Stimulated activated CD4-positive, alpha-beta T cell treated with anti-CD3 and anti-CD28 coated beads, TNF-alpha, amount 100 ng/mL, for 4 hours (primary cell): ENCODE measurements around the gene POT1.

Experiments used
- DNase-seq, 3 experiments: peaks; one replicate each; pipeline ENCODE4 v3.0.0-alpha.2; 2020; ENCODE audit warnings: low read depth in 3 of 3

Gene POT1

DNA sequence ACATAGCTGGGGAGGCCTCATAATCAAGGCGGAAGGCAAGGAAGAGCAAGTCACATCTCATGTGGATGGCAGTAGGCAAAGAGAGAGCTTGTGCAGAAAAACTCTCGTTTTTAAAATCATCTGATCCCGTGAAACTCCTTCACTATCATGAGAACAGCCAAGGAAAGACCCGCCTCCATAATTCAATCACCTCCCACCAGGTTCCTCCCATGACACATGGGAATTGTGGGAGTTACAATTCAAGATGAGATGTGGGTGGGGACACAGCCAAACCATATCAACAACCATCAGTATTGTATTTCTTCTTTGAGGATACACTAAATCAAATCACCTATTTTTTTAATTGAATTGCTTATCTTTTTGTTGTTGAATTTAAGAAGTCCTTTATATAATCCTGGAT, 16.7 kb downstream of the POT1 start:
- no peak for DNase-seq

DNA sequence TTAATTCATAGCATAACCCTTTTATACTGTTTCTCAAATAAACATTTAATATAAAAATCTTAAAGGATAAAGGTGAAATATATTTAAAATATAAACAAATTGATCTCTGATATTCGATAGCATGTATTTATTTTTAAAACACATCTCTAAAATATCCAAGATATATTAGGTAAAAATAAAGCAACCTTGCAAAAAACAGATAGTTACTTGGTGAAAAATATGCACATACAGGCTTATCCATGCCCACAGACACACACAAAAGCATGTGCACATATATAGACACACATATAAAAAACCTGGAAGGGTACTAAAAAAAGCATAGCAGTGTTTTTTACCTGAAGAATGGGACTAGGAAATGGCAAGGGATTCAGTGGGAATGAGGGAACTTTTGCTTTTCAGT, 19.8 kb downstream of the POT1 start:
- DNase-seq, result no peak

DNA sequence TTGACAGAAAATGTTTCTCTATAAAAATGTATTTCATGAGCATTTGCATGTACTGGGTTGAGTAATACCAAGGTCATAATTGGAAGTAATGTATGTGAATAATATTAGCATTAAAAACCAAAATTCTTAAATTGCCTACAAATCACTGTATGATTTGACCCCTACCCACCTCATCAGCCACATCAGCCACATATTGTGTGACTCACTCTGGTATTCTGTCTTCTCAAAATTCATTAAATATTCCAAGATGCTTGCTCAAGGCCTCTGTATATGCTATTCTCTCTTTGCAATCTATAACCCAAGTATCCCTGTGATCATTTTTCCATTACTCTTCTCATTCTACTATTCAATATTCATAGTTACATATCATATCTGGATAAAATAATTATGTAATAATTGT, 21.4 kb downstream of the POT1 start:
- DNase-seq, result no peak

DNA sequence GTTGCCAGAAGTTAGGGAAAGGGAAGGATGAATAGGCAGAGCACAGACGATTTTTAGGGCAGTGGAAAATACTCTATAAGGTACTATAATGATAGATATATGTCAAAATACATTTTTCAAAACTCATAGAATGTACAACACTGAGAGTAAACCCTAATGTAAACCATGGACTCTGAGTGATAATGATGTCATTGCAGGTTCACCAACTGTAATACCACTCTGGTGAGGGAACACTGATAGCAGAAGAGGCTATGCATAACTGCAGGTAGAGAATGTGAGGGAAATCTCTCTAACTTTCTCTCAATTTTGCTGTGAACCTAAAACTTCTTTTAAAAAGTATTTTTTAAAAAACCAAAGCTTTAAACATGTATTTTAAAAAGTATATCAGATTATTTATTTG, 22.1 kb downstream of the POT1 start:
- DNase-seq, result no peak

DNA sequence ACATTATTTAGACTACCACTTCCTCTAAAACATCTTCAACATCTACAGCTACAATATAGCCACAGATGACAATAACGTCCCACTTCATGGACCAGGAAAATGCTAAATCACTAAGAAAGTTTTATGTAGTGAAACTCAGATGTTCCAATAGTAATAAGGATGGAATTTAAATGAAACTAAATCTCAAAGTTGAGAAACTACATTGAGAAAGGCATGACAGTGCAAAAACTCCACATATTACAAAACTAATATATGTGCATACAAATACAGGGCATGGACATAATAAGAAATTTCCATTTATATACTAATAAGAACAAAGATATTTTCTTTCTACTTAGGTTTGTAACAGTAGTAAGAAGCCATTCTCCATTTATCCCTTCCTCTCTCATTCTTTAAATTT, 31.1 kb downstream of the POT1 start:
- DNase-seq, result no peak

DNA sequence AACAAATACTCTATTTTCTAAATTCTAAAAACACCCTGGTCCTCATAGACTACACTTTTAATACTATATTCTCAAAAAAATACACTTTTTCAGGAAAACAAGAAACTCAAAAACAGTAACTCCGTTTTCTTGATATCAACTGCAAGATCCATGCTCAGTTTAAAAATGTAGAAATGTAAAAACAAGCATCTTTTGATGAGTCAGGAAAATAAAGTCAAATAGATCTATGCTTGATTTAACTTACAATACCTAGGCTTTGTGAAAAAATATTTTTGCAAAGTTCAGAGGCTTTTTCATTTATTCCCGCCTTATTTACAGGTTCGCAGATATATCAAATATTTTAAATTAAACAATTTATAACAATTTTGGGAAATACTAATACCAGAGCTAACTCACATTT, 33.6 kb downstream of the POT1 start:
- no peak for DNase-seq

DNA sequence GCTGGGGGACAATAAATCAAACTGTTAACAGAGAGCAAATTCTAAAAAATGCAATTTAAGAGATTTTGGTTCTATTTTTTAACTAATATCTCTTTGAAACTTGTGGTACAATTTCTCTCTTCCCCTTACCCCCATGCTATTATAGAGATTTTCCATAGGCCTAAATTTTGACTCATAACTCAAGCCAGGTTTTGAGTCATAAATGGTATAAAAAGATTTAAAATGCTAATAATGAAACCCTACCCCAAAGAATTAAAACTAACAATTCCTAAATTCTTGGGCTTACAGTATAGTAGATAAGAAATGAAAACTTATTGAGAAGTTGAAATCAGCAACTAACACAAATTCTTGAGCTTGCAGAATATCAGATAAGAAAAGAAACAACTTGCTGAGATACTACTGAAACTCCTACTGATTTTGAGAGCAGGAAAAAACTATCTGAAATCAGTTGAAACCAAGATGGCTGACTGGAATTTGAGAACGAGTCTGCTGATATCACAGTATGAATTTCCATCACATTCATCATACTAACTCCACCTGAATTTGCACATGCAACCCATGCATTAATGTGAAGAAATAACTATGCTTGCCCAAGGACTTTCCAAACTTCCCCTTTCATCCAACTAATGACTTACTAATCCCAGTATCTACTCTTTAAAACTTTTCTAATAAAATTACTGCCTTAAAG, 36.3 kb downstream of the POT1 start:
- no peak for DNase-seq

DNA sequence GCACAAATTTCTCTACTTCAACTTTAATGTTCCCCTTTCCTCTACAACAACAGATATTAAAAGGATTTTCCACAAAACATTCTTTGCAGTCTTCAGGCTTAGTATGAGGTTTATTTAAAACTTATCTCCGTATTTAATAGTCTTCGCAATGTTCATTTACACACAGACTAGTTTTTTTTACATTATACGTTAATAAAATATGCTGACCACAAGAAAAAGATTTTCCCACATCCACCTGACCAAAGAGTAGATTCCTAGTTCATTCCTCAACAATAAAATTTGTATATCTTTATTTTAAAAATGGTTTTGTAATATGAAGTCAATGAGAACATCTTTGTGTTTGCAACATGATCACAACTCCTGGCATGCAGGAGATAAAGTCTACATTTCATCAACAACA, 42.4 kb downstream of the POT1 start:
- DNase-seq, result no peak

DNA sequence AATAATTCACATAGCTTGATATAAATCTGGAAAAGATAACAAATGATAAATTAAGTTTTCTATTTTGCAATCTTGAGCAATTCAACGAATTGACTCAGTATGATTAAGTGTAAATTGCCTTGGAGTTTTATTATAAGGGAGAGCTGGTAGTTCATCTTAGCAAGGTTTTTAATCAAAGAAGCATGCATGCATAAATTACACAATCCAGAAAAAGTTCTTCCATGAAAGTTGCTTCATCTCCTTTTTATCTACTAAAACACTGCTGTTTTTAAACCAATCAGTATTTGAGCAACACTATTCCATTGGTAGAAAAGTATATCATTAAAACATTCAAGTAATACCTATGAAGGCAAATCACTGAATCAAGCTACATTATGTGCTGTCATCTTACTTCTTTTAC, 47.6 kb downstream of the POT1 start:
- DNase-seq, result no peak

DNA sequence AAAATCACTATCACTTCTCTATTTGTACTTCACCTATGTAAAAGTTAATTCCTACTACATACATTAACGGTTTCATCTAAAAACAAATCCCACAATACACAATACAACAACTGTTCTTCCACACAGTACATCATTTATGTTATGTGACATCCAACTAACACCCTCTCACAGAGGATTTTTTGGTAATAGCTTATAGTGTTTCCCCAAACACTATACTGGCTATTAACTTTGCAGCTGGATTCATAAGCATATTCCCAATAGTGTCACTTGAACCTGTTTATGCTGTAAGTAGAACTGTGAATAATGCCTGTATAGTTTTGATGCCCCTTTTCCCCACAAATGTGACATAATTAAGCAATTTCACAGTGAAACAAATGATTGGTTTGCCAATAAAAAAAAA, 49.9 kb downstream of the POT1 start:
- no peak for DNase-seq

DNA sequence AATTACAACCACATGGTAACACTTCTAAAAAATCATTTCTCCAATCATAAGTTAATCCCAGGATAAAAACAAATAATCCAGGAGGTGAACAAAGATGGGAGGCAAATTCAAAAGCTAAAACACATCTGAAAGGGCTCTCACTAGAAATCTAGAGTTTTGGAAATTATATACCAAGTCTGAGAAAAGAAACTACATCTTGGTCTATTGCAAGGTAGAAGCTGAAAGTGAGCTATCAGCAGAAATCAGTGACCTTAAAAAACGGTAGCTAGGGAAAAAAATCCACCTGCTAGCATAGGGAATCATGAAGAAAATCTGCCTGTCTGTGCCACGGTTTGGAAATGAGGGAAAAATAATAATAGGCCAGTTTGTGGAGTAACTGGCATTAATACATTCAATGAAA, 50.5 kb downstream of the POT1 start:
- DNase-seq, result no peak

DNA sequence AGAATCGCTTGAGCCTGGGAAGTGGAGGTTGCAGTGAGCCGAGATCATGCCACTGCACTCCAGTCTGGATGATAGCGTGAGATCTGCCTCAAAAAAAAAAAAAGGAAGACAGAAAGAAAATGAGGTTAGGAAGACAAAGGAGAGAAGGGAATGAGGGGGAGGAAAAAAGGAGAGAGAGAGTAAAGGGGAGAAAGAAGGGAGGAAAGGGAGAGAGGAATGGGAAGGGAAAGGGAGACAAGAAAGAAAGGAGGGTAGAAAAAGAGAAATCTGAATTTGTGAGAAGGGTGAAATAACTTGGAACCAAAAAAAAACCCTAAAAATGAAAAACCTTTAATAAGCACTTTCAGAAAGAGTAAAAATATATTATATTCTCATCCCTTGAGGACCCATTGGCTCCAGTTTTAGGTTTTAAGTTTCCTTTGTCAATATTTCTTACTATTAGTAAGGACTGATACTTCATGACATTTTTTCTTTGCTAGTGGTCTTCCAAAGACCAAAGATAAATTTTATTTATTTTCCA, 54.9 kb downstream of the POT1 start:
- DNase-seq, result no peak

DNA sequence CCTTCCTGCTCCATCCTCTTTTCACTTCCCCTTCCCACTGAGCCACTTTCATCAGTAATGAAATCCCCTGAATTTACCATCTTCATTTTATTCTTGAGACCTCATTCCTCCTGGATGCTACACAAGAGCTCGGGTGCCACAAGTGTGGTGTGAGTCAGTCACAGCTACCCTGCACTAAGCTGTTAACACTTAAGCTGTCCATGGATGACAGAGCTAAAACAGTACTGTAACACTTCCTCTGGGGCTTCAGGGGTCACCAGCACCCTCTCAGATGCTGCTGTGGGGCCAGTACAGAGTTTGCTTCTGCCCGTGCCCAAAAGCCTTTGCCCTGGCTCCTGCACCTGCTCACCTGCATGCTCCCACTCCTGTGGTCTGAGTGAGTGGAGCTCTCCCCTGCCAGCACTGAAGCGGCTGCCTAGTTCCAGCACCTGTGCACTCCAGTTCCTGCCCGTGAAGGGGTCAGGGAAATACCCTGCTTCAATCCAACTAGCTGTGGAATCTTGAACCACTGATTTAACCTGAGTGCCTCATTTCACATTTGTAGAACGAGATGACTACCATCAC, 71.9 kb downstream of the POT1 start:
- DNase-seq, result no peak

DNA sequence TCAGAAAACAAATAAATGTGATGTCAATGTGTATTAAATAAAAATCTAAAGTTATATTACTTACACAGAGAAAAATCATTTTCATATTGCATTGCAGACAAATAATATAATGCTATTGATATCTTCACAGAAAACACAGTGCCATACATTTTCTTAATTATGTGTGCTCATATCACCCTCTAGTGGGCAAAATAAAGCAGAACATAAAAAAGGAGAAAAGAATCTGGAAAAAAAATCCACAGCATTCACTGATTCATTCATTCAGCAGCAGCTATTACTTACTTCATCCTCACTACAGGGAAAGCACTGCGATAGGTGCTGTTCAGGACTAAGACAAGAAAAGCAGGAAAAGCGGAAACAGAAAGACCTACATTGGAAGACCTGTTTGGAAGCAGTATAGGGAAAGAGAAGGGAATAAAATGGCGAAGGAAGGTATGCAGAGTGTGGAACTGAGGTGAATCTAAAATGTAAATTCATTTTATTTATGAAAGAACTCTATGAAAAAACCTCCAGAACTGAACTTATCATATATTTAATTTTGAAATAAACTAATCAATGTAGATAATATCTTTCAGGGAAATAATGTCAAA, 73.2 kb downstream of the POT1 start:
- no peak for DNase-seq

DNA sequence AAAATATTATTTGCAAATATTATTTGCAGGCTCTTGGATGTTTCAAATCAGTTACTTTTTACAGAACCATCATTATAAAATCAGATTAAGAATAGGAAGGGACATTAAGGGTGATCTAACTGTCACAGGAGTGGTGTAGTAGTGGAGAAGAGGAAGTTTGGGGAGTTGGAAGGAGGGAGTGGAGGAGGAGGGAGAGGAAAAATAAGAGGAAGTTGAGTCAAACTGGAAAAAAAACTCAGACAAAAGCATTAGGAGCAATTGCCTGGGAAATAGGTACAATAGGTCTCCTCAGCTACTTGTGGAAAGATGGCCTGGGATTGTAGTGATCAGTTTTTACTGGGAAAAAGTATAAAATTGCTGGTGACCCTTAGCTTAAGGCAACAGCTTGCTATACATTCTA, 86.3 kb downstream of the POT1 start:
- DNase-seq, result no peak

DNA sequence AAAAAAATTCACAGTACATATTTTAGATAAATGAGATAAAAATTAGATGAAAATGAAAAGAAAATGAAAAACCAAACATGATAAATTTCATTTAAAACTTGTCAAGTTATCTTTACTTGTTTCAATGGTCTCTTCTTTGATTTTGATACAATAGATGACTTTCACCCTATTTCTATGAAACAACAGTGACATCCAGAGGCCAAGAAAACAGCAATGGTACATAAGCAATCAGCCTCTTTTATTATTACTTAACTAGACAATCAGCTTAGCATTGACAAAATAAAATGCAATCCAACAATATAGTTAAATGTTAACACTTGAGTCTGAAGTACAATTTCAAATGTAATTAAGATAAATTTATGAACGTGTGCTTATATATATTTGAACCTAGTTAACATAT, 89.2 kb downstream of the POT1 start:
- DNase-seq, result no peak

DNA sequence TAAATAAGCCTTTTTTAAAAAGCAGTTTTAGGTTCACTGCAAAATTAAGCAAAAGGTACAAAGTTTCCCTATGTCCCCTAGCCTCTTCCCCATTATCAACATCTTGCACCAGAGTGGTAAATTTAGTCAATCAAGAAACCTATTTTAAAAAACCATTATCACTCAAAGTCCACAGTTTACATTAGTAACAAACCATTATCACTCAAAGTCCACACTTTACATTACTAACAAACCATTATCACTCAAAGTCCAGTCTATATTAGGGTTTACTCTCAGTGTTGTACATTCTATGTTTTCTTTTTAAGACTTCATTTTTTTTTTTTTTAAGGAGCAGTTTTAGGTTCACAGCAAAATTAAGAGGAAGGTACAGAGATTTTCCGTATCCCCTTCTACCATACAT, 89.9 kb downstream of the POT1 start:
- no peak for DNase-seq

DNA sequence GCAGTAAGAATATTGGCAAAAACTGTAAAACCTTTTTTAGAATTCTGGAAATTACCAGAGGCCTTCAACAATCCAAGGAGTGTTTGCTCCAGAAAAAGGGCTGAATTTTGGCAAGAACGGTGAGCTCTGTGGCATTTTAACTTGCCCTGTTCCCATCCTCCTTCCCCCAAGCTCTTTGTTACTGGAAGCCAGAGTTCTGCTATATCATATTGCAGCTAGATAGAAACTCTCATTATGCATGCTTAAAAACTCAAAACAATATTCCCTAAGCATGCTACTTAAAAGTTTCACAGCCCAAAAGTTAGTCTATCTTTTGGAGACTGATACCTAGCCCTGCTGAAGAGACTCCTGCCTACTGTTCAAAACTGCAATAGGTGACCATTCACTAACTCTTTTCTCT, 93.5 kb downstream of the POT1 start:
- no peak for DNase-seq

DNA sequence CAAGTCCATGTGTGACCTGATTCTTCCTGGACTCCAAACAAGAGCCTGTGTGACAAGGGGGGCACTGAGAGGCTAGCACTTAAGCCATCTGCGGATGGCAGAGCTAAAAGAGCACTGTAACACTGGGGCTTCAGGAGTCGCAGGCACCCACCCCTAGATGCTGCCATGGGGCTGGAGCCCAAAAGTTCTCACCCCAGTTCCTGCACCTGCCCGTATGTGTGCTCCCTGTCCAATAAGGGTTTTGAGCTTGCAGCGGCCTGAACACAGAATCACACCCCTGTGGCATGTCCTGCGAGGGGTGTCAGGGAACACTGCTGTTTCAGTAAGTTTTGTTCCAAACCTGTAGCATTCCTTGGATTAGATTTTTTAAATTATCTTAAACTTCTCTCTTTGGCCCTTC, 110.8 kb downstream of the POT1 start:
- no peak for DNase-seq

DNA sequence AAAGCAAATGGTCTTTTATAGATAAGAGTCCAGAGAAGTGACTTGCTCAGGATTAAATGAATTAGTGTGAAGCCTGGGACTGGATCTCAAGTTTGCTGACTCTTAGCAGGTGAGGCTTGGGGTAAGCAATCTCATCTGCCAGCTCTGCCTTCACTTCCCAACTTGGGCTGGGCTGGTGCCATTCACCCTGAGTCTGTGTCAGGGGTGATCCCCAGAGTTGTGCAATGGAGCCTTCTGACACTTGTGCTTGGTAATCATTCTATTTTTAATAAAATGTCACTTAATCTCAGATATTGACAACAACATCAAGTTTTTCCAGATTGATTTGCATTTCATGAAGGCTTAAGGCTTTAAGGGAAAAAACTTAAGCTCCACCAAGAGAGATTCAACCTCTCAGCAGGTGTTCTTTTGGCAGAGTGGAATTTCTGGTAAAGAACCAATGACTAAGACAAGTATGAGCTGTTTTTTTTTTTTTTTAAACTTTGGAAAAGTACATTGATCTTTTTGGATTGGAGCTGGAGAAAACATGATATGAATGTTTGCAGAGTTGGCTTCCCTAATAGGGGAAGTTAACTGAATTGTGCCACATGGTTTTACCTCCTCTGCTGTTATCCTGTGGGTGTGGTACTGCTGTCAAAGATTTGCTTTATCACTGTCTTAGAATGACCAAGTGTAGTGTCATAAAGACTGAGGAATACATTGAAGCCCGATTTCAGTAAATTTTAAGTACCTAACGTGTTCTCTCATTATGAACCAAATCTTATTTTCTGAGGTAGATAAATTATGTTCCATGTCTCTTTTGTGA, 115.4 kb downstream of the POT1 start:
- DNase-seq, result no peak

DNA sequence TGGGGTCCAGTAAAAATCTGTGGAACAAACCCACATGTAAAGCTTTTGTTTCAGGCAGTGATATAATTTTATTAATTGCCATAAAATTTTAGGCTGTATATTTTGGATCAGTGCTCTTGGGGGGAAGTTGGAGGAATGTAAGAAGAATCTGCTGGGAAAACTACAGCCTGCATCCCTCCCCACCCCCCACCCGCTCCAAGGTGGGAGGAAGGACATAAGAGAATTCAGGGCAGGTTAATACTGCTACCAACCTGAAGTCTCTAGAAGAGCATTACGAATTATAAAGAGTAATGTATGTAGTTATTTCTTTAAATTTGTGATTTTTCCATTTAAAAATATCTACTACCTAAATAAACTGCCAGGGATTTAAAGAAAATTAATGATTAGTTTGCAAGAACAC, 116.9 kb downstream of the POT1 start:
- no peak for DNase-seq

DNA sequence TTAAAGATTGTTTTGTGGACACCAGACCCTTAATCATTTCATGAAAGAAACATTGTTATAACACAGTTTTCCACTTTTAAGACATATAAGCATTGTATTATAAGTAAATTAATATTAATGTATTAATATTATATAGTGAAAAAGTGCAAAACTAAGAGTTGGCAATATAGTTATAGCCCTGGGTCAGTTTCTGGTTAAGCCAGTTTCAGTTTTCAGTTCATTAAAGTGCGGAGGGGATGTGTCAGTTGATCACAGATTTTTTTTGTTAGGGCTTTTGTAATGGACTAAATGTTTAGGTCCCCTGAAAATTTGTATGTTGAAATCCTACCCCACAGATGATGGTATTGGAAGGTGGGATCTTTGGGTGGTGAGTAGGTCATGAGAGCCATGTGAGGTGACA, 118.3 kb downstream of the POT1 start:
- no peak for DNase-seq

DNA sequence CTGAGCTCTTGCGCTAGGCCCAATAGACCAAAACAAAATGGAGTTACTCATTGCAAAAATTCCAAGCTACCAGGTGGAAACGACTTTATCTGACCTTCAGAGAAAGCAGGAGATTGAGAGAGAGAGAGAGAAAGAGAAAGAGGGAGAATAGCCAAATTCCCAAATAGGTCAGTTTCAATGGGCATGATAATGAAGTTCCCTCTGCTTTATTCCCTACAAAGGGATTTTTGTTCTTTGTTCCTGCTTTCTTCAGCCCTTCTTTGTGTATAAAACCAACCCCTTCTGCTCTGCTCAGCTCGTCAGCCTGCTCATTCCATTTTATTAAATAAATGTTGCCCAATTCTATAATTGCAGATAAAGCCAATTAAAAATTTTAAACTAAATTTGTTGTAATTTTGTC, 119.0 kb downstream of the POT1 start:
- DNase-seq, result no peak
